Activated CD4-positive, alpha-beta T cell treated with anti-CD3 and anti-CD28 coated beads, Interleukin-2, amount 10 ng/mL, durations not matched to agents 7 days and 5 days (primary cell): ENCODE measurements around the gene CASTOR1. TPM values are rescaled to one million over a fixed set of nuclear protein-coding genes. Genes with fewer than 3 reads are reported as not detected.

Experiments used
- CTCF ChIA-PET: fragments of 350-600 bp; sonication (Branson Sonifier 250); formaldehyde crosslinking; loops from one replicate; lab custom pipeline; 2021; ENCODE audit warnings: antibody characterized with exemption; lab: Charles Lee
- POLR2A ChIA-PET: fragments of 350-600 bp; sonication (Branson Sonifier 250); formaldehyde crosslinking; loops from one replicate; lab custom pipeline; 2021; ENCODE audit warnings: antibody characterized with exemption; lab: Charles Lee
- DNase-seq: peaks from one replicate; pipeline ENCODE4 v3.0.0-alpha.2; 2020
- H3K27ac Mint-ChIP-seq: one replicate; pipeline ENCODE4 v1.8.0; 2021; ENCODE audit warnings: mild to moderate bottlenecking, moderate library complexity, mixed read lengths
- H3K27me3 Mint-ChIP-seq: one replicate; pipeline ENCODE4 v1.8.0; 2021; ENCODE audit warnings: mixed read lengths
- H3K36me3 Mint-ChIP-seq: one replicate; pipeline ENCODE4 v1.8.0; 2021; ENCODE audit warnings: low read depth, mixed read lengths
- H3K4me1 Mint-ChIP-seq: one replicate; pipeline ENCODE4 v1.8.0; 2021; ENCODE audit warnings: mixed read lengths
- H3K4me3 Mint-ChIP-seq: one replicate; pipeline ENCODE4 v1.8.0; 2021; ENCODE audit warnings: mild to moderate bottlenecking, moderate library complexity, mixed read lengths
- H3K9me3 Mint-ChIP-seq: one replicate; pipeline ENCODE4 v1.8.0; 2021; ENCODE audit warnings: mixed read lengths
- total RNA-seq, 2 experiments: library from RNA; stranded (reverse); gene quantifications; one replicate each; pipeline ENCODE4 v1.2.3, GENCODE V29; 2021

The CASTOR1 gene
- total RNA-seq, 2 experiments from 2014 or later = 16.7 to 20.0 TPM

DNA sequence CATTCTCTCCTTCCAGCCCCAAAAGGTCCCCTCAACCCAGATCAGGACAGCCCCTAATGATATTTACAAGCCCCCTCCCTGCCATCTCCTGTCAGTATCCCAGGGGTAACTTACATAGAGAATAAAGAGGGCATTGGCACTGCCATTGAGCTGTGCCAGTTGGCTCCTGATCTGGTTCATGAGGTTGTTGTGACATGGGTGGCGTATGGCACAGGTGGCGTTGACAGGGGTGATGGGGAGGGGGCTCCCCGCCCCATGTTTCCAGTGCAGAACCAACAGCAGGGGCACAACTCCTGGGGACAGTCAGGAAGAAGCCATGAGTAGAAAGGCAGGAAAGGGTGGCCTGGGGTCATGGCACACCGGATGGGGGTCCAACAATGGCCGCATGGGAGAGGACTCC, 44.7 kb downstream of the CASTOR1 start:
- H3K4me3 Mint-ChIP-seq = peak overlapping the region; percentile 99
- peaks cover 82% of the 10 kb centered on the region for H3K4me1 Mint-ChIP-seq
- H3K9me3 Mint-ChIP-seq = no peaks in the 10 kb centered on the region
- H3K27me3 Mint-ChIP-seq = no peaks in the 10 kb centered on the region
- ChIA-PET CTCF (interaction anchor here (1.6 to 5.3 kb wide), 4 partner anchors 10 to 138 kb away, joined by 4 to 34 read pairs (median 8); no protein-coding TSS in a partner anchor), POLR2A (interaction anchor here (0.6 kb wide), 1 partner anchor 122 kb away, joined by 3 read pairs; no protein-coding TSS in a partner anchor)
- DNase-seq = no peak
- H3K36me3 Mint-ChIP-seq = peaks cover 49% of the 10 kb centered on the region
- H3K27ac Mint-ChIP-seq = peak overlapping the region; percentile 99

GRCh38 chr22:30244066-30244465, 45.2 kb downstream of the CASTOR1 start:
- Mint-ChIP-seq H3K27ac (peak overlapping the region; percentile 99), H3K4me3 (peak overlapping the region; percentile 99), H3K9me3 (no peaks in the 10 kb centered on the region), H3K36me3 (peaks cover 50% of the 10 kb centered on the region), H3K4me1 (peaks cover 82% of the 10 kb centered on the region), H3K27me3 (no peaks in the 10 kb centered on the region)
- no peak for DNase-seq
- ChIA-PET POLR2A (no interaction called here), CTCF (interaction anchor here (1.1 to 5.3 kb wide), 5 partner anchors 9 to 137 kb away, joined by 3 to 34 read pairs (median 6); no protein-coding TSS in a partner anchor)

- POLR2A ChIA-PET = interaction anchor here (2.0 kb wide), 1 partner anchor 58 kb away, joined by 6 read pairs; no protein-coding TSS in a partner anchor
- Mint-ChIP-seq H3K27ac (peak overlapping the region; percentile 99), H3K4me3 (peak overlapping the region; percentile 99), H3K4me1 (peaks cover 84% of the 10 kb centered on the region), H3K9me3 (no peaks in the 10 kb centered on the region), H3K36me3 (peaks cover 52% of the 10 kb centered on the region), H3K27me3 (no peaks in the 10 kb centered on the region)
- no peak for DNase-seq
- CTCF ChIA-PET = interaction anchor here (1.1 to 5.3 kb wide), 5 partner anchors 9 to 137 kb away, joined by 3 to 34 read pairs (median 6); no protein-coding TSS in a partner anchor
Observed at GRCh38 chr22:30243661-30244060, 45.6 kb downstream of the CASTOR1 start.

DNA sequence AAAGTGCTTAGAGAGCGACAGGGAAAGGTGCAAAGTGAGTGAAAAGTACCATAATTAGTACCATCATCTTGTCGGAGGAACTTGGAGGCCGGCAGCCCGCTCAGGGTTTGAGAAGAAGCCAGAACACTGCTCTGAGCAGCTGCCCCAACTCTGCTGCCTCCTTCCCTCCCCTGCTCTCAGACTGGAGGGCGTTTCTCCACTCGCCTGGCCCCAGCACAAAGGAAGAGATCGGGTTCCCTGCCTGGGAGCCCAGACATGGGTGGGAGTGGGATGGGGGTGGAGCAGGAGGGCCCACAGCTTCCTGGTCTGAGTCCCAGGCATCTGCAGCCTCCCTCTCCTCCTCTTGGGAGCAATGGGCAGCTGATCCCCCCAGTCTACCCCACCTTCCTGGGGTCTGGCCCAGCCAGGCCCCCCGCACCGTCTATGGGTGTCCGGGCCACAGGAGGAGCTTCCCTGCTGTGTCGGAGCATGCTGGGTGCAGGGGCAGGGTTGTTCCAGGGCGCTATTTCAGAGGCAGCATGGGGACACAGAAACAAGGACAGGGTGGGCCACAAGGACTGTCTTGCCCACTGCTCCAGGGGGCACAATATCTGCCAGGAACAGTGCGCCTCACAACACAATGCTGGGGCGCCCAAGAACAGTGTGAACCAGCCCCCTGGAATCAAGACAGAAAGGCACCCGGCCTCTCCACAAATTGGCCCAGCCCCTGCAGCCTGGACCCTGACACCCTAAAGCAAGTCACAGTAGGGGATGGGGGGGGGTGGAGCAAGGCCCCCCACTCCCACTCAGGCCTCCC, 47.5 kb downstream of the CASTOR1 start:
- peak overlapping the region; percentile 99 for H3K4me3 Mint-ChIP-seq
- H3K27me3 Mint-ChIP-seq = no peaks in the 10 kb centered on the region
- POLR2A ChIA-PET = interaction anchor here (0.9 to 2.0 kb wide), 3 partner anchors 56 to 64 kb away, joined by 3 to 6 read pairs (median 6); no protein-coding TSS in a partner anchor
- no peak for DNase-seq
- peaks cover 52% of the 10 kb centered on the region for H3K36me3 Mint-ChIP-seq
- no peaks in the 10 kb centered on the region for H3K9me3 Mint-ChIP-seq
- peak overlapping the region; percentile 80 for H3K27ac Mint-ChIP-seq
- CTCF ChIA-PET = interaction anchor here (1.0 to 5.3 kb wide), 4 partner anchors 9 to 135 kb away, joined by 3 to 34 read pairs (median 5); no protein-coding TSS in a partner anchor
- H3K4me1 Mint-ChIP-seq = peaks cover 82% of the 10 kb centered on the region

DNA sequence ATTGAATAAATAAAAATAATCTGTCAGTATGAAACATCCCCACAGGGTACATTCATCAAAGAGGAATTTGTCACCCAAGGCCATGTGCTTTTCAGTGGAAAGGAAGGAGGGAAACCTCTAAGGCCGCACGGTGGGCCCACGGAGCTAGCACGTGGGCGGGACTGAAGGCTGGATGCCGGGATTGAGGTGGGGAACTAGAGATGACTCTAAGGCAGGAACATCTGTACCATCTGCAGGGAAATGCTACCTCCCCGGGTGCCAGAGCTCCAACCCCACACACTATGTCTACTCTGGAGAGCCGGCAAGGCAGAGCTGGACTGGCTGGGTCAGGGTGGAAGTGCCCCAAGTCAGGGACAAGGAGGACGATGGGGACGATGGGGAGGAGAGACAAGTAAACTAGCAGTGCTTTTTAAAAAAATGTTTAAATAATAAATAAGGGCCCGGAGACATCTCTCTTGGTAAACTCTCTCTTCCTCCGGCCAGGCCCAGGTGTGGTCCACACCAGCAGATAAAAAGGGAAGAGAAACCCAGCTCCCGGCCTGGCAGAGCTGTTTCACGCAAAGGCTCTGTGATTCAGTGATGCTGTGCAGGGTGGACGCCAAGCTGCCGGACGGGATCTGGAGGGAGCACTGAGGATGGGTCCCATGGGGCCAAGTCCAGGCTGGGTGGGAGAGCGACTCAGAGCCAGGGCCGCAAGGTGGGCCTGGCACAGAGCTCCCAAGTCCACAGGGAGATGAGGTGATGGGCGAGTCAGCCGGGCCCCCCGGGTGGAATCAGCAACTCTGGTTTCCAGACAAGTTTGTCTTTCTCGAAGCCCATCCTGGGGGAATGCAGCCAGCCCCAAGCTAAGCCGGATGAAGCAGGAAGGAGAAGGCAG, 48.5 kb downstream of the CASTOR1 start:
- DNase-seq = no peak
- H3K27ac Mint-ChIP-seq = peak overlapping the region; percentile 74
- H3K4me3 Mint-ChIP-seq = peak overlapping the region; percentile 41
- ChIA-PET CTCF (interaction anchor here (1.0 kb wide), 1 partner anchor 47 kb away, joined by 3 read pairs; no protein-coding TSS in a partner anchor), POLR2A (interaction anchor here (0.7 to 1.1 kb wide), 4 partner anchors 55 to 73 kb away, joined by 3 to 6 read pairs (median 4); no protein-coding TSS in a partner anchor)
- H3K36me3 Mint-ChIP-seq = peaks cover 49% of the 10 kb centered on the region
- no peaks in the 10 kb centered on the region for H3K9me3 Mint-ChIP-seq
- H3K4me1 Mint-ChIP-seq = peaks cover 85% of the 10 kb centered on the region
- H3K27me3 Mint-ChIP-seq = no peaks in the 10 kb centered on the region

DNA sequence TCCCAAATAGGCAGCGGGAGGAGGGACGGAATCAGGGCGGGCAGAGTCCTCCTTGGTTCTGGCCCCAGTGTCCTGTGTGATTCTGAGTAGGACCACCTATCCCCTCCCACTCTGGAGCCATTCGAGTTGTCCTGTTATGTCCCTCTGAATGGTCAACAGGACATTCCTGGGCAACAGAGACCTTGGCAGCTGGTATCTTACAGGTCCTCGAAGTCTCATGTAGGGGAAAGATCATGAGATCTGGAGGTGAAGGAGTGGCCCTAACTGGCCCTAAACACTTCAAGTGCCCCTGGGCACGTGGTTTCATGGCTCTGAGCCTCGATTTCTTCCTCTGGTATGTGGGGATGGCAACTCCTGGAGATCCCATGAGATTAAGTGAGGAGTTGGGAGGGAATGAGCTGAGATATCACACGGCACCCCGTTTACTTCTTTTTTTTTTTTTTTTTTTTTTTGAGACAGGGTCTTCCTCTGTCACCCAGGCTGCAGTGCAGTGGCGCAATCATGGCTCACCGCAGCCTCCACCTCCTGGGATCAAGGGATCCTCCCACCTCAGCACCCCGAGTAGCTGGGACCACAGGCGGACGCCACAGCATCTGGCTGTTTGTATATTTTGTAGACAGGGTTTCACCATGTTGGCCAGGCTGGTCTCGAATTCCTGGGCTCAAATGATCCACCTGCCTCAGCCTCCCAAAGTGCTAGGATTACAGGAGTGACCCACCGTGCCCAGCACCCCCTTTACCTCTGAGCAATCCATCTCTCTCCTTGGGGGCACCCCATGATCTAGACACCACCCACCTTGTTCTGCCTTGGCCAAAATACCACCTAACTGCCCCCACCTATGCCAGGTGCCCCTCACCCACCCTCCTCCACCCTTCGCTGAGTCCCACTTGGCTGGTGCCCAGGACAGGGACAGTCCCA, 49.6 kb downstream of the CASTOR1 start:
- H3K4me3 Mint-ChIP-seq = no peak overlapping the region
- H3K9me3 Mint-ChIP-seq = no peaks in the 10 kb centered on the region
- peaks cover 81% of the 10 kb centered on the region for H3K4me1 Mint-ChIP-seq
- ChIA-PET CTCF (interaction anchor here (1.0 to 1.7 kb wide), 2 partner anchors 48 to 120 kb away, joined by 3 to 4 read pairs; no protein-coding TSS in a partner anchor), POLR2A (interaction anchor here (0.8 to 3.1 kb wide), 4 partner anchors 19 to 133 kb away, joined by 3 to 12 read pairs (median 4); no protein-coding TSS in a partner anchor)
- no peak overlapping the region for H3K27ac Mint-ChIP-seq
- no peaks in the 10 kb centered on the region for H3K27me3 Mint-ChIP-seq
- no peak for DNase-seq
- H3K36me3 Mint-ChIP-seq = peaks cover 40% of the 10 kb centered on the region

DNA sequence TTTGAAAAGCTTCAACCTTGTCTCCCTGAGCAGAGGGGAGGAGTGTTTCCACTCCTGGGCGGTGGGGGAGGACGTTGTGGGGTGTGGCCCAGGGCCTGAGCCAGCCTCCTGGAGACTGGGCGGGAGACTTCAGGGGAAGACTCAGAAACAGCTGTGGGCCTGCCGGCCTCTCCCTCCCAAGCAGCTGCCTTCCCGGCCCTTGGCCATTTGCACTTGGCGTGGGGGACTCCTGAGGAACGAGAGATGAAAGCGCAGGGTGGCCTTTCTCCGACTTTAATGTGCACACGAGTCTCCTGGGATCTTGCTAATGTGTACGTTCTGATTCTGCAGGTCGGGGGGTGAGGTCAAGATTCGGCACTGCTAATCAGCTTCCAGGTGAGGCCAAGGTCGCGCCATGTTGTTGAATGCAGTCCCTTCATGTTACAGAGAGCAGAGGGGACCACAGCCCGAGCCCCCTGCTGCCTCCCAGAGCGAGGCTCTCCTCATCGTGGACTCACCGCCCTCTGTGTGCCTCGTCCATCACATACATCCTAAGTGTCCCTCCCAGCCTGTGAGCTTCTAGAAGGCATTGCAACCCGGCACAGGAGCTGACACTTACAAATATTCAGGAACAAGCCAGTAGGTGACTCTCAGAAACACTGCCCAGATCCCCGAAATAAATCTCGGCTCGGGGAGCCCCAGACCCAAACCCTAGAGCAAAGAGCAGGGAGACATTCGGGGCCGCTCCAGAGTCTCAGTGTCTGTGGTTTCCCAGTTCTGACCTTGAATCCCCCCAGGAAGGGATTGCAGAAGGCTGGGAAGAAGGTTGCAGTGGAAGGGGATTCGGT, 50.4 kb downstream of the CASTOR1 start:
- ChIA-PET POLR2A (interaction anchor here (0.6 to 3.1 kb wide), 8 partner anchors 18 to 134 kb away, joined by 3 to 12 read pairs (median 4); no protein-coding TSS in a partner anchor), CTCF (interaction anchor here (0.5 to 2.3 kb wide), 3 partner anchors 12 to 119 kb away, joined by 3 to 5 read pairs (median 4); no protein-coding TSS in a partner anchor)
- H3K36me3 Mint-ChIP-seq = peaks cover 32% of the 10 kb centered on the region

GRCh38 chr22:30238136-30238535, 51.2 kb downstream of the CASTOR1 start:
- H3K27me3 Mint-ChIP-seq = no peaks in the 10 kb centered on the region
- no peak overlapping the region for H3K4me3 Mint-ChIP-seq
- H3K36me3 Mint-ChIP-seq = peaks cover 24% of the 10 kb centered on the region
- H3K4me1 Mint-ChIP-seq = peaks cover 68% of the 10 kb centered on the region
- DNase-seq = no peak
- POLR2A ChIA-PET = interaction anchor here (0.6 to 3.1 kb wide), 6 partner anchors 53 to 133 kb away, joined by 3 to 12 read pairs (median 4); no protein-coding TSS in a partner anchor
- no peaks in the 10 kb centered on the region for H3K9me3 Mint-ChIP-seq
- H3K27ac Mint-ChIP-seq = peak overlapping the region; percentile 60
- CTCF ChIA-PET = interaction anchor here (1.1 to 2.3 kb wide), 4 partner anchors 11 to 118 kb away, joined by 3 to 5 read pairs (median 4); no protein-coding TSS in a partner anchor

More for the DNA sequence above, 50.4 kb downstream of the CASTOR1 start:
- no peaks in the 10 kb centered on the region for H3K9me3 Mint-ChIP-seq
- peaks cover 75% of the 10 kb centered on the region for H3K4me1 Mint-ChIP-seq
- H3K4me3 Mint-ChIP-seq = no peak overlapping the region
- peak overlapping the region; percentile 60 for H3K27ac Mint-ChIP-seq
- DNase-seq = no peak
- no peaks in the 10 kb centered on the region for H3K27me3 Mint-ChIP-seq

DNA sequence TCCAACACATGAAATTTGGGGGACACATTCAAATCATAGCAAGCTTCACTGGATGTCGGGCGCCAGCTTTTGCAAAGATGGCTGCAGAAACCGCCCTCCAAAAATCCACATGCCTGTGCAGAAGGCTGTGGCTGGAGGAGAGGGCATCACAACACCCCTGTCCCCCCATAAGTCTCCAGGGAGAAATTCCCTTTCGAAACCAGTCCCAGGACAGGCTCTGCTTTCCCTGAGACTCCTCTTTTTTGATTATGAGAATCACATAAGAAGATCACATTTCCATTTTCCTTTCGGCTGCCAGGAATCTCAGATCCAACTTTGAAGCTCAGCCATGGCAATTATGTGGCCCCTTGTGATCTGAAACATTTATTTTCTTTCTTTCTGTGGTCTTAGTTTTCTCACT, 52.4 kb downstream of the CASTOR1 start:
- no peak for DNase-seq
- Mint-ChIP-seq H3K9me3 (no peaks in the 10 kb centered on the region), H3K4me1 (peaks cover 56% of the 10 kb centered on the region), H3K27me3 (no peaks in the 10 kb centered on the region), H3K27ac (no peak overlapping the region), H3K4me3 (no peak overlapping the region), H3K36me3 (peaks cover 14% of the 10 kb centered on the region)
- ChIA-PET POLR2A (interaction anchor here (0.9 to 2.0 kb wide), 4 partner anchors 47 to 128 kb away, joined by 3 to 6 read pairs (median 3); no protein-coding TSS in a partner anchor), CTCF (interaction anchor here (0.8 to 2.3 kb wide), 6 partner anchors 10 to 127 kb away, joined by 3 to 5 read pairs (median 3); no protein-coding TSS in a partner anchor)

GRCh38 chr22:30235687-30236170, 53.6 kb downstream of the CASTOR1 start:
- CTCF ChIA-PET = interaction anchor here (1.5 to 2.0 kb wide), 3 partner anchors 9 to 126 kb away, joined by 4 to 10 read pairs (median 4); no protein-coding TSS in a partner anchor
- Mint-ChIP-seq H3K27ac (no peak overlapping the region), H3K4me3 (no peak overlapping the region), H3K4me1 (peaks cover 52% of the 10 kb centered on the region), H3K9me3 (no peaks in the 10 kb centered on the region), H3K36me3 (peaks cover 7% of the 10 kb centered on the region), H3K27me3 (no peaks in the 10 kb centered on the region)
- DNase-seq = no peak
- POLR2A ChIA-PET = no interaction called here
